IMR-90 (cell line): ENCODE measurements around the gene COPZ1.

ENCODE experiments used
- CEBPB ChIP-seq: IDR thresholded peaks from 2 replicates; pipeline ENCODE4 v1.6.1; 2012; ENCODE audit warnings: low read depth, low read length, improper control_type of control experiment
- CTCF ChIP-seq: conservative IDR thresholded peaks from 2 replicates; pipeline ENCODE4 v1.5.1; 2012; ENCODE audit warnings: mild to moderate bottlenecking, low read depth, low read length, improper control_type of control experiment
- FOS ChIP-seq: fragments of 150-350 bp; IDR thresholded peaks from 2 replicates; pipeline ENCODE4 v1.6.1; 2016; ENCODE audit warnings: low read depth, low read length
- POLR2A ChIP-seq: IDR thresholded peaks from 2 replicates; pipeline ENCODE4 v1.6.1; 2012; ENCODE audit warnings: mild to moderate bottlenecking, low read depth, low read length

GRCh38 chr12:54303640-54304039 is 21.3 kb upstream of the COPZ1 start:
- TF ChIP-seq CEBPB (no peak), POLR2A (no peak), CTCF (no peak), FOS (no peak)
